ENCODE results near the gene B4GALNT1. TPM values are rescaled to one million over a fixed set of nuclear protein-coding genes. Genes with fewer than 3 reads are reported as not detected.

Gene B4GALNT1
- total RNA-seq, 4 donors from 2014 or later, result 0.18 to 0.56 (median 0.23) TPM

GRCh38 chr12:57621497-57622292 is 11.3 kb downstream of the B4GALNT1 start:
- Histone ChIP-seq H3K36me3 (no peaks in the 10 kb centered on the region), H3K27ac (no peak overlapping the region), H3K4me1 (peaks cover 11 to 32% (median 19%) of the 10 kb centered on the region in 3 donors), H3K4me3 (peak overlapping the region; percentile 12 to 66 (median 44)), H3K27me3 (peaks cover 16 to 100% (median 26%) of the 10 kb centered on the region in 4 donors), H3K9me3 (no peaks in the 10 kb centered on the region)
- DNase-seq, result no peak
- WGBS, 2 donors, result 2 to 5% methylated on average over 26 to 31 of the region's 49 CpGs
- TF ChIP-seq POLR2A (IDR thresholded peaks at IDR 0.05) (no peak), CTCF (IDR thresholded peaks at IDR 0.05) (peak; percentile 80 to 90 (median 88))
- intact Hi-C loops (cut with DNase I), result loop anchor here (5.0 kb wide), 1 partner anchor 39 kb away; no protein-coding TSS in a partner anchor

GRCh38 chr12:57620936-57621496 is 12.0 kb downstream of the B4GALNT1 start:
- H3K9me3 ChIP-seq, result no peaks in the 10 kb centered on the region
- no peak for DNase-seq
- H3K4me1 ChIP-seq, result peaks cover 11 to 39% (median 22%) of the 10 kb centered on the region in 3 donors
- peaks cover 16 to 99% (median 23%) of the 10 kb centered on the region in 4 donors for H3K27me3 ChIP-seq
- intact Hi-C loops (cut with DNase I), result loop anchor here (5.0 kb wide), 1 partner anchor 39 kb away; no protein-coding TSS in a partner anchor
- 3 to 11% methylated on average over 5 to 19 of the region's 42 CpGs for WGBS, 2 donors
- H3K4me3 ChIP-seq, result peak overlapping the region; percentile 12 to 66 (median 44)
- H3K36me3 ChIP-seq, result peaks cover 0 to 3% (median 0%) of the 10 kb centered on the region in 3 donors
- H3K27ac ChIP-seq, result no peak overlapping the region
- TF ChIP-seq POLR2A (IDR thresholded peaks at IDR 0.05), result no peak
- TF ChIP-seq CTCF (IDR thresholded peaks at IDR 0.05), result no peak

- 17 to 55% methylated on average over 3 to 11 of the region's 13 CpGs for WGBS, 2 donors
- H3K4me1 ChIP-seq, result peaks cover 11 to 45% (median 22%) of the 10 kb centered on the region in 3 donors
- no peak overlapping the region for H3K27ac ChIP-seq
- TF ChIP-seq CTCF (IDR thresholded peaks at IDR 0.05), result no peak
- TF ChIP-seq POLR2A (IDR thresholded peaks at IDR 0.05), result no peak
- intact Hi-C loops (cut with DNase I), result loop anchor here (5.0 kb wide), 1 partner anchor 38 kb away; no protein-coding TSS in a partner anchor
- H3K4me3 ChIP-seq, result peak overlapping the region in 2 of 4 donors; percentile 46 to 66
- H3K9me3 ChIP-seq, result no peaks in the 10 kb centered on the region
- DNase-seq, result no peak
- peaks cover 0 to 8% (median 0%) of the 10 kb centered on the region in 3 donors for H3K36me3 ChIP-seq
- peaks cover 16 to 94% (median 23%) of the 10 kb centered on the region in 4 donors for H3K27me3 ChIP-seq
Observed at GRCh38 chr12:57620245-57620935, 12.6 kb downstream of the B4GALNT1 start.

- Histone ChIP-seq H3K36me3 (peaks cover 0 to 12% (median 0%) of the 10 kb centered on the region in 3 donors), H3K27ac (no peak overlapping the region), H3K4me1 (peaks cover 11 to 46% (median 22%) of the 10 kb centered on the region in 3 donors), H3K27me3 (peaks cover 16 to 94% (median 23%) of the 10 kb centered on the region in 4 donors), H3K4me3 (peak overlapping the region in 2 of 4 donors; percentile 4 to 40), H3K9me3 (no peaks in the 10 kb centered on the region)
- 43 to 54% methylated on average over 5 to 18 of the region's 46 CpGs for WGBS, 2 donors
- TF ChIP-seq POLR2A (IDR thresholded peaks at IDR 0.05), result no peak
- TF ChIP-seq CTCF (IDR thresholded peaks at IDR 0.05), result no peak
- DNase-seq, result no peak
- intact Hi-C loops (cut with DNase I), result loop anchor here (5.0 kb wide), 1 partner anchor 37 kb away; no protein-coding TSS in a partner anchor
Observed at GRCh38 chr12:57619434-57620244, 13.4 kb downstream of the B4GALNT1 start.

Measured in esophagus squamous epithelium (tissue), 5 donors.